ENCODE results near the gene EML1.
A peak's percentile ranks its signal among the peaks of the same experiment; 100 is the strongest.
"Not testable (repeated sequence)": the region's sequence is repeated elsewhere in the genome, so short reads cannot be mapped to it uniquely, and the experiment has no call there.

Gene EML1

GRCh38 chr14:99929601-99930000 is 136.4 kb downstream of the EML1 start:
- DNase-seq (ENCODE audit: insufficient read length, low spot score): no peak
- FAIRE-seq: no peak

GRCh38 chr14:99930420-99931274 is 137.4 kb downstream of the EML1 start:
- FAIRE-seq: peak; percentile 59
- no peak for DNase-seq (ENCODE audit: insufficient read length, low spot score)

- no peak for DNase-seq (ENCODE audit: insufficient read length, low spot score)
- no peak for FAIRE-seq
Measured at GRCh38 chr14:99931308-99931707, 138.1 kb downstream of the EML1 start.

- FAIRE-seq (no peak), DNase-seq (ENCODE audit: insufficient read length, low spot score) (no peak)
Measured at GRCh38 chr14:99936056-99936455, 142.8 kb downstream of the EML1 start.

DNA sequence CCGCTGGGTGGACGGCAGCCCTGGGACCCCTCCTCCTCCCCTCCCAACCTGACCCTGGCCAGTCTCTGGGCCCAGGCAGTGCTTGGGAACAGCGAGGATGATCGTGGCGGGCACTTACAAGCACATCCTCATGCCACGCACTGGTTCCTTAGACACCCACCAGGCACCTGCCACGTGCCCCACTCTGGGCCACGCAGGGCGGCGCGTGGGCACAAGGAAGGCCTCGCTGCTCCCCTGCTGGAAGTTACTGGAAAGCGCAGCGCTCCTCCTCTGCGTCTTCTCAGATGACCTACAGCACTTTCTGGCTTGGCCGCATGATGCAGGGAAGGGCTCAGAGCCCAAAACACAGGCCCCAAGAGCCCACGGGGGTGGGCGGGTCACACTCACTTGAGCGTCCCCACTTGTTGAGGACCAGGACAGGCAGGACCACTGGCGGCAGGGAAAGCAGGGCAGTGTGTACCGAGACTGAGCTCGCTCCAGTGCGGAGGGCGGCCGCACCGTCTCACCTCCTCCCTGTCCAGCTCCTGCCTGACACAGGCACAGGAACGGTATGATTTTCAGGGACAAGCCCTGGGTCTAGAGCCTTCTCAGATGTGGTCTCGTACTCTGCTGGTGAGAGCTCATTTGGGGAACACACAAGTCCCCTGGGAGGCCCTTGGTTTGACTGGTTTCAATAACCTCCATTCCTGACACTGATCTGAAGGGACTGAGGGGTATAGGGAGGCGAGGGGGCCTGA is 143.7 kb downstream of the EML1 start:
- FAIRE-seq: no peak
- no peak for DNase-seq (ENCODE audit: insufficient read length, low spot score)

DNA sequence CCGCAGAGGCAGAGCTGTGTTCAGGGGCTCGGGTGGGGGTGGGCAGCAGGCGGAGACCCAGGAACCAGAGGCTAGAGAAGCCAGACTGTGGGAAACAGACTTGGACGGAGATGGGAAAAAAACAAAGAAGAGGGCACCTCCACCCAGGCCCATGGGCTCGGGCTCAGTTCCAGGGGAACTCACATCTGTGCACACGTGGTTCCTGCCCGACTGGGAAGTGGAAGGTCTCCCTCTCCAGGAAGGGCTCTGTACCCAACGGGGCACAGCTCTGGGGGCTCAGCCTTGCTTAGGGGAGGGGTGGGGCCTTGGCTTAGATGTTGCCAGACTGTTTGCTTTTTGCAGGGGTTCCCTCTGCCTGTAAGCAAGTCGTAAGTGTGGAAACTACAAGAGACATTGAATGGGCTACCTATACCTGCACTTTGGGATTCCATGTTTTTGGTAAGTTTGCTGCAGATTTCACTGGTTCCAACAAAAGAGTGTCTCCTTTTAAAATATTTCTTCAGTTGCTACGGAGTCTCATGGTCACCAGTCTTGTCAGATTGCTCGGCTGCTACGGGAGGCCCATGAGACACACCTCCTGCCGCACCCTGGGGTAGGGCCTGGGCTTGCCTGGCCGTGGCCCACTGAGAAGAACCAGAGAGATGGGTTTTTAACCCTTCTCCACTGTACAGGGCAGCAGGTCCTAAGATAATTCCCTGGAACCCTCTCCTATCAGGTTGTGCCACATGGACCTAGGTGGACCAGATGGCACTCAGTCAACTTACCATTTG is 144.4 kb downstream of the EML1 start:
- DNase-seq (ENCODE audit: insufficient read length, low spot score) (no peak), FAIRE-seq (no peak)

- FAIRE-seq: no peak
Measured at GRCh38 chr14:99938376-99938775, 145.2 kb downstream of the EML1 start.

DNA sequence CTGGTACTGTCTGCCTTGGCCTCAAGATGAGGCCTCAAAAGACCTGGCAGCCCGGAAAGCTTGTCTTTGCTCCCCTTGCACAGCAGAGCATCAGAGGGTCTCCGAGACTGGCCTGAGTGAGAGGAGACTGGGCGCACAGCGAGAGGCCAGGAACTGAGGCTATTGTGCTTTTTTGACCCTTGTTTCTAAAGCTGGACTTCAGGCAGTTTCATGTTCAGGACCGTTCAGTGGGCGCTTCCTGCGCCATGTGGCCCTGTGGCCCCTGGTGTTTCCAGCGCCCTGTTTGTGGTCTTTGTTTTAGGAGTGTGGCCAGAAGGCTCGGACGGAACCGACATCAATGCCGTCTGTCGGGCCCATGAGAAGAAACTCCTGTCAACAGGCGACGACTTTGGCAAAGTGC is 145.7 kb downstream of the EML1 start:
- FAIRE-seq (no peak), DNase-seq (ENCODE audit: insufficient read length, low spot score) (no peak)

More at GRCh38 chr14:99938376-99938775, 145.2 kb downstream of the EML1 start:
- no peak for DNase-seq (ENCODE audit: insufficient read length, low spot score)

- no peak for DNase-seq (ENCODE audit: insufficient read length, low spot score)
- FAIRE-seq: no peak
Measured at GRCh38 chr14:99939421-99939820, 146.2 kb downstream of the EML1 start.

DNA sequence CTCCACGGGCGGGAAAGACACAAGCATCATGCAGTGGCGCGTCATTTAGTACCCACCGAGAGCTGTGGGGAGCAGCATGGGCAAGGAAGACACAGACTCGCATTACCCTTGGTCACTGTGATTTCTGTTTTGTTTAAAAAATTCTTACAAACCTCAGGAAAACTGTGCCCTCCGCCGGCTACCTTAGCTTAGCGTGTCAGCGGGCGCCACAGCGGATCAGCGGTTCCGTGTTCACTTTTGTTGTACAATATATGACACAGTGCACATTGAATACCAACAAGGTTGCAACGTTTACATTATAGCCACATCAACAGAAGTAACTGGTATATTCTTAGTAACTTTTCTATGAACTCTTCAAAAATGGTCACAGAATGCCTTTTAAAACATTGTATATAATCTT is 146.9 kb downstream of the EML1 start:
- DNase-seq (ENCODE audit: insufficient read length, low spot score): no peak
- no peak for FAIRE-seq

DNA sequence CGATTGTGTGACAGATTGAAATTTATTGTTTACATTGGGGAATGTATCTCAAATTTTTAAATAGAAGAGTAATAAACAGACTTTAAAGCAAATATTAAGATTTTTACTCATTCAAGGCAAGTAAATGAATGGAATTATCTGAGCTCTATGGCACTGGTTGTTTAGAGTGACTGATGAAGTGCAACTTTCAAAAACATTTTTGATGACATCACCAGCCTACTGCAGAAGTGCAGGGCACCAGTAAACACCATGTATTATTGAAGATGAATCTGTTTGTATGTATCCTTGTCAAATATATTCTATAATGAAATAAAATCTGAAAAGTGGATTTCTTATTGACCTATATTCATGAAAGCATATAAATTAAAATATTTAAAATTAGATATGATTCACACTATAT is 148.0 kb downstream of the EML1 start:
- DNase-seq (ENCODE audit: insufficient read length, low spot score) (no peak), FAIRE-seq (no peak)

DNA sequence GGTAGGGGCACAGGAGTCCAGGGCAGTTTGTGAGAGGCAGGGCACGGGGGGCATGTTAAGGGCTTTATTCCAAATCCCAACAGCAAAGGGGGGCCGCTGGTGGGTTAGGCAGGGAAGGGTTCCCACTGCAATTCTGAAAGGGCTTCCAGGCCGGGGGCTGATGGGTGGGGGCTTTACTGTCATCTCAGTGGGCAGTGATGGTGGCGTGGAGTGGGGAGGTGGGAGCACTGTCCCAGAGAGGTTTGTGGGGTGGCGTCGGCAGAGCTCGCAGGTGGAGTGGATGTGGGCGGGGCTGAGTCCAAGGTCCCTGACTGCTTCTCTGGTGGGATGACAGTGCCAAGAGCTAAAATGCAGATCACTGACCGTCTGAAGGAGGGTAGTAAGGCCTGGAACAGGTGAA is 150.4 kb downstream of the EML1 start:
- FAIRE-seq (no peak), DNase-seq (ENCODE audit: insufficient read length, low spot score) (no peak)

DNA sequence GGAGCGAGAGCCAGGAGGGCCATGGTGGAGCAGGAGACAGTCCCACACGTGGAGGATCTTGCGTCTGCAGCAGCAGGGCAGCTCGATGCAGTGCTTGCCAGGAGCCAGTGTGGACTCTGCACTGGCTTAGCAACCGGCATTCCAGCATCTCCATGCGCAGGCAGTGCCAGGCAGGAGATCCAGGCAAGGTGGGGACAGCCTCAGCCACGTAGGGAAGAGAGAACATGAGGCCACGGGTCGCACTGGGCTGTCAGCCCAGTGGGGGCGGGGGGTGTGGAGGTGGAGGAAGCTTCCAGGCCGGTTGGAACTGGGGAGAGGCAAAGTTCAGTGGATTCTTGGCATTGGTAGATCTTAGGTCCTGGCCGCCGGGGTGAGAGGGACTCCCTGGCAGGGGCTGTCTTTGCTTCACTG is 151.0 kb downstream of the EML1 start:
- DNase-seq (ENCODE audit: insufficient read length, low spot score): no peak
- FAIRE-seq: no peak

DNA sequence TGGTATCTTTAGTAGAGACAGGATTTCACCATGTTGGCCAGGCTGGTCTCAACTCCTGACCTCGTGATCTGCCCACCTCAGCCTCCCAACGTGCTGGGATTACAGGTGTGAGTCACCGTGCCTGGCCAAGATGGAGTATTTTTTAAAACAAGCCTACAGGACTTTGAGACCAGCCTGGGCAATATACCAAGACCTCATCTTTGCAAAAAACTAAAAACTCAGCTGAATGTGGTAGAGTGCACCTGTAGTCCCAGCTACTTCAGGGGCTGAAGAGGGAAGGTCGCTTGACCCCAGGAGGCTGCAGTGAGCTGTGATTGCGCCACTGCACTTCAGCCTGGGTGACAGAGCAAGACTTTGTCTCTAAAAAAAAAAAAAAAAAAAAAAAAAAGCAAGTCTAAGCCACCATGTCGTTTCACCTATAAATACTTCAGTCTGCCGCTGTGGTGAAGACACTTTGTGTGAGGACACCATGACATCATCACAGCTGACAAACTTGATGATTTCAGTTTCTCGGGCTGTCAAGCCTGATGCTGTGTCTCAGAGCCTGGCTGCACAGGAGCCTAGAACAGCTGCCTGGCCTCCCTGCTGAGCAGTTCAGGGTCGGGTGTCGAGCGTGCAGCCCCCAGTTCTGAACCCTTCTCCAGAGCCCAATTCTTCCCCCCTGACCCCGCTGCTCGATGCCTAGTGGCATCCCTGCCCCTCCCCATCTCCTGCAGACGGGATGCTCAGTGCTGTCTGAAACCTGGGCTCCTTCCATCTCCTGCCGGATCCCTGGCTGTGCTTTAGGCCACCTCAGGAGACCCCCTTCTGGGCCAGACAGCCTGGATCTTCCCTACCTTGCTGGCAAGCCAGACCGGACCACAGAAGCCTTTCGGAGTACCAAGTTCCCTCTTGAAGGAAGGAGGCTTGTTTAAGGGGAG is 152.8 kb downstream of the EML1 start:
- no peak for DNase-seq (ENCODE audit: insufficient read length, low spot score)
- no peak for FAIRE-seq

DNA sequence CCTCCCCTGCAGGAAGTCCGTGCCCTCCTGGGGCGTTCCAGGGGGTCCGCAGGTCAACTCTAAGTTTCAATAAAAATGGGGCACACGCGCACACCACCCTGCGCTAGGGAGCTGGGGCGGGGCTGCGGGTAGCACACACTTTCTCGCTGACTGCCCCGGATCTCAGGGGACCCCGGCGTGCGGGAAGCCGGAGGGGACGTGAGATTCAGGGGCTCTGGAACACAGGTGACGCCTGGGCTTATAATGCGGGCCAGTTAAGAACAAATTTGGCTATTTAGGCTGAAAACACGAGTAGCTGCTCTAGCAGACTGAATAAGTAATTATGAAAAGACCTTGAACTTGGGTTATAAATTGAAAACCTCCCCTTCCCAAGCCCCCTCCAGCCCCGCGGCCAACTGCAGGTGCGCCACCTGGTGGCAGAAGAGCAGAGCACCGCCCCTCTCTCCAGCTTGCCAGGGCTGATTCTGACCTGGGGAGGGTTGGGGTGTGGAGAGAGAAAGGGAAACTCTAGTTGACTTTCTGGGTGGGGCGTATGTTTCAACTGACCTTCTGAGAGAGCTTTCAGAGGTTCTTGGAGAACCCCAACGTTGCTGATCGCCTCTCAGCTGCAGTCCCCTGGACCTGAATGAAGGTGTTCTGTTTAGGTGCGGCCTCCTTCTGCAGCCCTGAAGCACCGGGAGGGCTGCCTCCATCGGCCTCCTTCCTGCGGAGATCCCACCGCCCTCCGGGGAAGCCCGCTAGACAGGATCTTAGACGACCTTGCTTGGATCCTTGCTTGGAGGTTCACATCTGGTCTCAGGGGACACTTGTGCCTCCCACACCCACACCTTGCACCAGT is 153.7 kb downstream of the EML1 start:
- DNase-seq (ENCODE audit: insufficient read length, low spot score): peak; percentile 66
- FAIRE-seq: no peak

DNA sequence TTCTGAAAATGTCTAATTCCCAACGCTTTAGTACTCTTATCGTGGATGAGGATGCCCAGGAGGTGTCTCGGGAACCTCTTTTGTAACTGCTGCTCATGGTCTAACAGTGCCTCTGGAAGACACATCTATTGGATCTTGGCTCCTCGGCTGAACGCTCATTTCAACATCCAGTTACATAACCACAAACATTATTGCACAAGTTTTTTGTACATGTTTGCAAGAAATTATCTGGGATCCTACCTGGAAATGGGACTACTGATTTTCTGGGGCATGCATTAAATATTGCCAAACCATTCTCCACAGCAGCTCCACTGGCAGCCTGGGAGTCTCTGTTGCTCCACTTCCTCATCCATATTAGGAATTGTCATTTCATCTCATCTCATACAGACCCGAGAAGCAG is 154.5 kb downstream of the EML1 start:
- DNase-seq (ENCODE audit: insufficient read length, low spot score) (no peak), FAIRE-seq (no peak)

- not testable (repeated sequence) for DNase-seq (ENCODE audit: insufficient read length, low spot score); FAIRE-seq
Measured at GRCh38 chr14:99949011-99949732, 156.0 kb downstream of the EML1 start.

GRCh38 chr14:99950181-99950580 is 157.0 kb downstream of the EML1 start:
- FAIRE-seq (no peak), DNase-seq (ENCODE audit: insufficient read length, low spot score) (no peak)

DNA sequence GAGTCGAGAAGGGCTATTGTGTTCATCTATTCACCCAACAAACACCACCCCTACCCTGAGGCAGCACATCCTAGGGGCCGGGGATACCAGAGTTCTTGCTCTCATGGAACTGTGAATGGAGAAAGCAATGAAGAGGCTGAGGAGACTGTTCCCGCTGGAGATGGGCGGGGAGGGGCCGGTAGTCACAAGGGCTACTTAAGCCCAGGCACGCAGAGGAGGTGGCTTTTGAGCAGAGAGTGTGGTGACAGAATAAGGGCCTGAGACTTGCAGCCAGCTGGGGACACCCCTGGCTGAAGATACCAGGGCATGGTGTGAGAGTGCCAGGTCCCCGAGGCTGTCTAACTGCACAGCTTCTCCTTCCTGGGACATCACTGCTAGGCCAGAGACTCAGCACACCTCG is 157.9 kb downstream of the EML1 start:
- DNase-seq (ENCODE audit: insufficient read length, low spot score) (no peak), FAIRE-seq (no peak)
